Trophoblast cell (in vitro differentiated cells and primary cell): Measurements from ENCODE around the gene TMEM50A.
"Not testable (repeated sequence)": the region's sequence is repeated elsewhere in the genome, so short reads cannot be mapped to it uniquely, and the experiment has no call there.

Experiments
- DNase-seq, 2 donors: peaks; one replicate each; pipeline ENCODE4 v3.0.0-alpha.2; 2016
- H2AFZ ChIP-seq: 2 replicates; pipeline ENCODE4 v1.6.1; 2013; ENCODE audit warnings: low read length, moderate library complexity, mild to moderate bottlenecking; ENCODE audit not compliant: insufficient read depth, poor library complexity
- H2AK5ac ChIP-seq: 2 replicates; pipeline ENCODE4 v1.6.1; 2013; ENCODE audit warnings: mild to moderate bottlenecking, low read length
- H2BK120ac ChIP-seq: 2 replicates; pipeline ENCODE4 v1.6.1; 2013; ENCODE audit warnings: low read length, mild to moderate bottlenecking, moderate library complexity; ENCODE audit not compliant: insufficient read depth, poor library complexity
- H2BK12ac ChIP-seq: 2 replicates; pipeline ENCODE4 v1.6.1; 2013; ENCODE audit warnings: mild to moderate bottlenecking, low read length, moderate library complexity
- H2BK5ac ChIP-seq: 2 replicates; pipeline ENCODE4 v1.6.1; 2013; ENCODE audit warnings: low read length, low read depth, moderate library complexity, mild to moderate bottlenecking; ENCODE audit not compliant: poor library complexity
- H3K14ac ChIP-seq: 2 replicates; pipeline ENCODE4 v1.6.1; 2013; ENCODE audit warnings: mild to moderate bottlenecking, low read length
- H3K18ac ChIP-seq: 2 replicates; pipeline ENCODE4 v1.6.1; 2013; ENCODE audit warnings: mild to moderate bottlenecking, low read length
- H3K23ac ChIP-seq: 2 replicates; pipeline ENCODE4 v1.6.1; 2013; ENCODE audit warnings: low read length
- H3K27ac ChIP-seq: 2 replicates; pipeline ENCODE4 v1.5.1; 2013; ENCODE audit warnings: low read depth, mild to moderate bottlenecking, inconsistent platforms, low read length, moderate library complexity
- H3K27me3 ChIP-seq: 2 replicates; pipeline ENCODE4 v1.6.1; 2013; ENCODE audit warnings: inconsistent platforms, mild to moderate bottlenecking, low read length, moderate library complexity; ENCODE audit not compliant: insufficient read depth
- H3K36me3 ChIP-seq, 2 experiments: 1 replicate in 1 of 2; 2 replicates in 1 of 2; pipeline ENCODE4 v1.6.1; 2013; ENCODE audit warnings: low read length in 2 of 2, mild to moderate bottlenecking in 2 of 2, moderate library complexity in 1 of 2; ENCODE audit not compliant: insufficient read depth in 2 of 2, control insufficient read depth in 1 of 2
- H3K4ac ChIP-seq: 2 replicates; pipeline ENCODE4 v1.6.1; 2013; ENCODE audit warnings: low read depth, mild to moderate bottlenecking, low read length, moderate library complexity
- H3K4me1 ChIP-seq, 2 experiments: 1 replicate in 1 of 2; 2 replicates in 1 of 2; pipeline ENCODE4 v1.6.1; 2013; ENCODE audit warnings: low read length in 2 of 2, mild to moderate bottlenecking in 2 of 2, moderate library complexity in 1 of 2; ENCODE audit not compliant: insufficient read depth in 2 of 2, control insufficient read depth in 1 of 2
- H3K4me2 ChIP-seq: 2 replicates; pipeline ENCODE4 v1.6.1; 2013; ENCODE audit warnings: inconsistent platforms, mild to moderate bottlenecking, low read length, moderate library complexity
- H3K4me3 ChIP-seq: 2 replicates; pipeline ENCODE4 v1.5.1; 2013; ENCODE audit warnings: mild to moderate bottlenecking, low read depth, low read length, inconsistent platforms
- H3K79me1 ChIP-seq: one replicate; pipeline ENCODE4 v1.6.1; 2013; ENCODE audit warnings: low read length
- H3K79me2 ChIP-seq: 2 replicates; pipeline ENCODE4 v1.6.1; 2013; ENCODE audit warnings: low read length, mild to moderate bottlenecking; ENCODE audit not compliant: control insufficient read depth, insufficient read depth, poor library complexity
- H3K9ac ChIP-seq: 2 replicates; pipeline ENCODE4 v1.6.1; 2013; ENCODE audit warnings: mild to moderate bottlenecking, low read length
- H3K9me3 ChIP-seq: 2 replicates; pipeline ENCODE4 v1.6.1; 2013; ENCODE audit warnings: low read depth, mild to moderate bottlenecking, control low read depth, inconsistent platforms, low read length; ENCODE audit not compliant: insufficient read depth
- H4K12ac ChIP-seq: 2 replicates; pipeline ENCODE4 v1.6.1; 2013; ENCODE audit warnings: low read depth, mild to moderate bottlenecking, low read length, moderate library complexity
- H4K8ac ChIP-seq: 2 replicates; pipeline ENCODE4 v1.6.1; 2013; ENCODE audit warnings: low read depth, mild to moderate bottlenecking, low read length, moderate library complexity
- H4K91ac ChIP-seq: one replicate; pipeline ENCODE4 v1.6.1; 2013; ENCODE audit warnings: low read depth, mild to moderate bottlenecking, low read length, moderate library complexity
- WGBS: extraction: QIAGEN DNeasy Blood & Tissue Kit; methylation state at CpG from one replicate; pipeline ENCODE4 v1.1.7; 2013; ENCODE audit warnings: missing lambda C conversion rate; ENCODE audit not compliant: insufficient read length, insufficient coverage; ENCODE audit errors: extremely low coverage; 5-methylcytosine and 5-hydroxymethylcytosine counted together

TMEM50A gene

GRCh38 chr1:25304936-25305335 lies 33.2 kb upstream of the TMEM50A start:
- H3K4ac ChIP-seq, H2BK120ac ChIP-seq, H4K8ac ChIP-seq, H4K12ac ChIP-seq, H3K36me3 ChIP-seq, H2BK12ac ChIP-seq, H3K79me1 ChIP-seq, H3K18ac ChIP-seq, H3K27ac ChIP-seq, H3K4me3 ChIP-seq, H3K9me3 ChIP-seq, H2AFZ ChIP-seq, H3K23ac ChIP-seq, H3K4me2 ChIP-seq, H2BK5ac ChIP-seq, H3K9ac ChIP-seq, H4K91ac ChIP-seq, H3K27me3 ChIP-seq, H3K14ac ChIP-seq, H3K4me1 ChIP-seq, H2AK5ac ChIP-seq, DNase-seq, H3K79me2 ChIP-seq: not testable (repeated sequence)
- no CpG with 5 or more reads among the region's 4 CpGs for WGBS

- not testable (repeated sequence) for H3K23ac ChIP-seq, H3K79me2 ChIP-seq, H4K12ac ChIP-seq, H3K4ac ChIP-seq, DNase-seq, H2AFZ ChIP-seq, H4K91ac ChIP-seq, H2BK120ac ChIP-seq, H3K14ac ChIP-seq, H2BK5ac ChIP-seq, H2BK12ac ChIP-seq, H3K18ac ChIP-seq, H3K4me1 ChIP-seq, H3K4me2 ChIP-seq, H4K8ac ChIP-seq, H3K36me3 ChIP-seq, H3K27me3 ChIP-seq, H3K27ac ChIP-seq, H3K9me3 ChIP-seq, H2AK5ac ChIP-seq, H3K79me1 ChIP-seq, H3K9ac ChIP-seq, H3K4me3 ChIP-seq
- no CpG with 5 or more reads among the region's 1 CpG for WGBS
Observed at GRCh38 chr1:25308168-25308567, 30.0 kb upstream of the TMEM50A start.

GRCh38 chr1:25309085-25309484 lies 29.0 kb upstream of the TMEM50A start:
- H3K27me3 ChIP-seq, H3K18ac ChIP-seq, DNase-seq, H3K27ac ChIP-seq, H2BK120ac ChIP-seq, H4K8ac ChIP-seq, H3K9ac ChIP-seq, H3K79me2 ChIP-seq, H3K14ac ChIP-seq, H3K9me3 ChIP-seq, H4K91ac ChIP-seq, H2BK5ac ChIP-seq, H3K23ac ChIP-seq, H2AK5ac ChIP-seq, H3K4me2 ChIP-seq, H3K4ac ChIP-seq, H3K4me3 ChIP-seq, H3K79me1 ChIP-seq, H3K4me1 ChIP-seq, H3K36me3 ChIP-seq, H4K12ac ChIP-seq, H2BK12ac ChIP-seq, H2AFZ ChIP-seq: not testable (repeated sequence)
- WGBS: no CpG with 5 or more reads among the region's 1 CpG

GRCh38 chr1:25309486-25309885 lies 28.6 kb upstream of the TMEM50A start:
- not testable (repeated sequence) for H3K4me3 ChIP-seq, DNase-seq, H3K27me3 ChIP-seq, H3K4ac ChIP-seq, H2BK5ac ChIP-seq, H3K9me3 ChIP-seq, H4K91ac ChIP-seq, H3K23ac ChIP-seq, H2AFZ ChIP-seq, H3K27ac ChIP-seq, H3K36me3 ChIP-seq, H2BK120ac ChIP-seq, H4K12ac ChIP-seq, H3K79me1 ChIP-seq, H2BK12ac ChIP-seq, H3K4me2 ChIP-seq, H3K4me1 ChIP-seq, H3K79me2 ChIP-seq, H2AK5ac ChIP-seq, H3K14ac ChIP-seq, H3K9ac ChIP-seq, H4K8ac ChIP-seq, H3K18ac ChIP-seq
- no CpG with 5 or more reads among the region's 1 CpG for WGBS
